Mesodermal cell (in vitro differentiated cells): ENCODE measurements around the gene MPND.

Experiments
- H3K27ac ChIP-seq: 2 replicates; pipeline ENCODE4 v1.7.0; 2013; ENCODE audit warnings: mild to moderate bottlenecking, low read depth, low read length, moderate library complexity; ENCODE audit not compliant: severe bottlenecking
- H3K36me3 ChIP-seq: 2 replicates; pipeline ENCODE4 v1.7.1; 2013; ENCODE audit warnings: mild to moderate bottlenecking, low read length, moderate library complexity; ENCODE audit not compliant: control insufficient read depth, insufficient read depth
- H3K4me1 ChIP-seq: one replicate; pipeline ENCODE4 v1.7.1; 2013; ENCODE audit warnings: mild to moderate bottlenecking, low read length; ENCODE audit not compliant: insufficient read depth, control insufficient read depth, poor library complexity, severe bottlenecking
- H3K4me3 ChIP-seq: 2 replicates; pipeline ENCODE4 v1.7.0; 2013; ENCODE audit warnings: low read length, control low read depth, mild to moderate bottlenecking; ENCODE audit not compliant: insufficient read depth, poor library complexity, severe bottlenecking; ENCODE audit errors: extremely low read depth
- H3K9me3 ChIP-seq: 2 replicates; pipeline ENCODE4 v1.7.1; 2013; ENCODE audit warnings: mild to moderate bottlenecking, low read length, moderate library complexity; ENCODE audit not compliant: control insufficient read depth
- WGBS, 2 experiments: methylation state at CpG; one replicate each; pipeline ENCODE4 v1.1.5; 2013; ENCODE audit warnings: missing lambda C conversion rate in 2 of 2; ENCODE audit not compliant: insufficient coverage in 2 of 2; 5-methylcytosine and 5-hydroxymethylcytosine counted together

Gene MPND

DNA sequence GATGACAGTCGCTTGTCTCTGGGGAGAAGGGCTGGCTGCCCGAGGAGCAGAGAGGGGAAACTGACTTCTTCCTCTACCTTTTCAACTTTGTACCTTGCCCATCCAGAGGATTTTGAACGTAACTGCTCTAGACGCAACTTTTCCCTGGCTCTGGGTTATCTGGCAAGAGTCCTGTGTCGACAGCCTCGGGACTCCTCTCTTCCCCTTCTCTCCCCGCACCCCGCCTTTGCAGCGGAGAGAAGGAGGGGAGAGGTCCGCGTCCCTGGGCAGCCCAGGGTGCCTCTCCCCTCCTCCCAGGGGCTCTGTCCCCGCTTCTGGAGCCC is 56.4 kb downstream of the MPND start:
- Histone ChIP-seq H3K4me1 (peaks cover 5% of the 10 kb centered on the region), H3K4me3 (peak overlapping the region; percentile 98), H3K27ac (peak overlapping the region; percentile 74), H3K36me3 (peaks cover 47% of the 10 kb centered on the region), H3K9me3 (no peaks in the 10 kb centered on the region)
- WGBS, 2 experiments, result 0 to 7% methylated on average over 5 to 6 of the region's 12 CpGs

- 0% methylated on average over 52 to 54 of the region's 90 CpGs for WGBS, 2 experiments
- Histone ChIP-seq H3K4me3 (peak within 1 kb of the TSS; percentile 98), H3K9me3 (no peaks in the 10 kb centered on the region), H3K36me3 (peaks cover 47% of the 10 kb centered on the region), H3K4me1 (peaks cover 4% of the 10 kb centered on the region), H3K27ac (peak within 1 kb of the TSS; percentile 74)
Measured at GRCh38 chr19:4400135-4400936, 57.0 kb downstream of the MPND start, which contains the start of gene SH3GL1. TSS of gene SH3GL1 (minus strand) at chr19:4400547. CDS start at chr19:4400368, 179 bp downstream.

GRCh38 chr19:4401769-4402170 is 58.4 kb downstream of the MPND start:
- H3K9me3 ChIP-seq, result no peaks in the 10 kb centered on the region
- H3K4me3 ChIP-seq, result peak overlapping the region; percentile 97
- 26 to 52% methylated on average over 2 to 5 of the region's 8 CpGs for WGBS, 2 experiments
- peaks cover 46% of the 10 kb centered on the region for H3K36me3 ChIP-seq
- peak overlapping the region; percentile 63 for H3K27ac ChIP-seq
- peaks cover 4% of the 10 kb centered on the region for H3K4me1 ChIP-seq

DNA sequence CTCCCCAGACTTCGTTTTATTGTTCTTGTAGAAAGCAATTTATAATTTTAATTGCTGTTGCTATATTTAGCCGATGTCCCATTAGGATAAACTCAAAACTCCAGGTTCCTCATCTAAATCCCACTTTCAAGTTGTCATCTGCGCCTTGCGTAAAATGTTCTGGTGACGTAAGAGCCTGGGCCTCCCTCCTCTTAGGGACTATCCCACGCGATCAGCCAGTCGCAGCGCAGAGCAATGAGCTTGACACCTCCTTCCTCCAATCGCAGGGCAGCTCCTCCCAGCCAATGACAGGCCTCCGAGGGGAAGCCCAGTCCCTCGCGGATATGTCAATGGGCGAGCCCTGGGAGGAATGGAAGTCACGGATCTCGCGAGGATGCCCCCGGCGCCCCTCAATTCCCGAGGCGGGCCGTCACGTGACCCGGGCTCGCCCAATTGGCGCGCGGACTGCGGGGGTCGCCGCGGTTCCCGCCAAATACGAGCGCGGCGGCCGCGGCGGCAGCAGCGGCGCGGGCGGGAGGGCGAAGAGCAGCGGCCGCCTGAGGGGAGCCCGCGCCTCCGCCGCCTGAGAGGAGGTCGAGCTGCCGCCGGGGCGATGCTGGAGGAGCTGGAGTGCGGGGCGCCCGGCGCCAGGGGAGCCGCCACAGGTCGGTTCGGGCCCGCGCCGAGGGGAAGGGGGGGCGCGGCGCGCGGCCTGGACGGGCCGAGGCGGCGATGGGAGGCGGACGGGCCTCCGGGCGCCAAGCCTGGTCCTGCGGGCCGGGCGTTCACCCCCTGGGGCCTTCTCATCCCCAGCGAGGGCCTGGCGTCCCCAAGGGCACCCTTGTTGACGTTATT is 59.0 kb downstream of the MPND start, which contains the start of gene CHAF1A:
TSS of gene CHAF1A (plus strand) at position 470 of the 834 bp plus-strand sequence. CDS start at position 593, 123 bp downstream.
- WGBS, 2 experiments, result 0 to 1% methylated on average over 62 to 69 of the region's 84 CpGs
- H3K27ac ChIP-seq, result peak within 1 kb of the TSS; percentile 74
- no peaks in the 10 kb centered on the region for H3K9me3 ChIP-seq

GRCh38 chr19:4403005-4403761 is 59.8 kb downstream of the MPND start:
- H3K4me3 ChIP-seq, result peak overlapping the region; percentile 97
- H3K27ac ChIP-seq, result peak overlapping the region; percentile 74
- no peaks in the 10 kb centered on the region for H3K9me3 ChIP-seq
- WGBS, 2 experiments, result 4 to 6% methylated on average over 28 to 29 of the region's 32 CpGs
- peaks cover 4% of the 10 kb centered on the region for H3K4me1 ChIP-seq
- peaks cover 39% of the 10 kb centered on the region for H3K36me3 ChIP-seq

More for the DNA sequence above, 59.0 kb downstream of the MPND start, which contains the start of gene CHAF1A:
- peak within 1 kb of the TSS; percentile 97 for H3K4me3 ChIP-seq
- peaks cover 42% of the 10 kb centered on the region for H3K36me3 ChIP-seq
- peaks cover 4% of the 10 kb centered on the region for H3K4me1 ChIP-seq

GRCh38 chr19:4405977-4406376 is 62.6 kb downstream of the MPND start:
- Histone ChIP-seq H3K36me3 (peaks cover 54% of the 10 kb centered on the region), H3K4me1 (peaks cover 19% of the 10 kb centered on the region), H3K4me3 (no peak overlapping the region), H3K9me3 (no peaks in the 10 kb centered on the region), H3K27ac (no peak overlapping the region)
- WGBS, 2 experiments, result 88 to 95% methylated on average over 7 to 8 of the region's 8 CpGs

- Histone ChIP-seq H3K36me3 (peaks cover 59% of the 10 kb centered on the region), H3K4me3 (no peak overlapping the region), H3K27ac (no peak overlapping the region), H3K9me3 (no peaks in the 10 kb centered on the region), H3K4me1 (peaks cover 19% of the 10 kb centered on the region)
- 88 to 100% methylated on average over 4 to 6 of the region's 7 CpGs for WGBS, 2 experiments
Measured at GRCh38 chr19:4406626-4407025, 63.3 kb downstream of the MPND start.

GRCh38 chr19:4409123-4409933 is 66.0 kb downstream of the MPND start:
- no peak overlapping the region for H3K4me3 ChIP-seq
- peaks cover 19% of the 10 kb centered on the region for H3K4me1 ChIP-seq
- peaks cover 84% of the 10 kb centered on the region for H3K36me3 ChIP-seq
- 67 to 76% methylated on average over 14 to 21 of the region's 23 CpGs for WGBS, 2 experiments
- peak overlapping the region; percentile 10 for H3K27ac ChIP-seq
- no peaks in the 10 kb centered on the region for H3K9me3 ChIP-seq
